ENCODE results near the gene RAB11FIP5.

DNA sequence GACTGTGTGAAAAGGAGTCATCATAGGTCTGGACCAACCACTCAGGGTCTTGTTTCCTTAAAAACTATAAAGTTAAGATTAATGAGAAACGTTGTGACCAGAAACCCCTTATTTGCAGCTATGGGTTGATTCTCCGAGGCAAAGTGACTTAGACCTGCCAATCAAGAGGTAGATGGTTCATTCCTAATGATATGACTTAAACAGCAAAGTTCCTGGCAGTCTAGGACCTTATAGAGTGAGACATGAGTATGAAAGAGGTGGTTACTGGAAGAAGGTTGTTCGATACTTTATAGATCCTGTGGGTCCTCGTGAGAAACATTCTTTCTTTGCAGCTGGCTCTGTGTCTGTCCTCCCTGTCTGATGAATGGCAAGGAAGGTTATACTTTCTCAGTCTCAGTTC, 49.3 kb downstream of the RAB11FIP5 start:
- TF ChIP-seq, protein P1, sequence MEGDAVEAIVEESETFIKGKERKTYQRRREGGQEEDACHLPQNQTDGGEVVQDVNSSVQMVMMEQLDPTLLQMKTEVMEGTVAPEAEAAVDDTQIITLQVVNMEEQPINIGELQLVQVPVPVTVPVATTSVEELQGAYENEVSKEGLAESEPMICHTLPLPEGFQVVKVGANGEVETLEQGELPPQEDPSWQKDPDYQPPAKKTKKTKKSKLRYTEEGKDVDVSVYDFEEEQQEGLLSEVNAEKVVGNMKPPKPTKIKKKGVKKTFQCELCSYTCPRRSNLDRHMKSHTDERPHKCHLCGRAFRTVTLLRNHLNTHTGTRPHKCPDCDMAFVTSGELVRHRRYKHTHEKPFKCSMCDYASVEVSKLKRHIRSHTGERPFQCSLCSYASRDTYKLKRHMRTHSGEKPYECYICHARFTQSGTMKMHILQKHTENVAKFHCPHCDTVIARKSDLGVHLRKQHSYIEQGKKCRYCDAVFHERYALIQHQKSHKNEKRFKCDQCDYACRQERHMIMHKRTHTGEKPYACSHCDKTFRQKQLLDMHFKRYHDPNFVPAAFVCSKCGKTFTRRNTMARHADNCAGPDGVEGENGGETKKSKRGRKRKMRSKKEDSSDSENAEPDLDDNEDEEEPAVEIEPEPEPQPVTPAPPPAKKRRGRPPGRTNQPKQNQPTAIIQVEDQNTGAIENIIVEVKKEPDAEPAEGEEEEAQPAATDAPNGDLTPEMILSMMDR (IDR thresholded peaks at IDR 0.05) = no peak
- no peak for TF ChIP-seq POLR2A (IDR thresholded peaks at IDR 0.05)
- TF ChIP-seq EP300 (IDR thresholded peaks at IDR 0.05) = no peak
- no peak for TF ChIP-seq POLR2AphosphoS5 (IDR thresholded peaks at IDR 0.05)
